GM19395 (cell line): ENCODE results near the gene ACSS1.
A peak's percentile ranks its signal among the peaks of the same experiment; 100 is the strongest.

Experiments
- ATAC-seq: cut with Tn5 transposase; IDR thresholded peaks from one replicate; pipeline ENCODE4 v1.9.1; 2021; ENCODE audit warnings: mild to moderate bottlenecking, moderate library complexity; ENCODE audit not compliant: unreplicated experiment

The ACSS1 gene

GRCh38 chr20:24996449-24997377 lies 61.2 kb downstream of the ACSS1 start:
- no peak for ATAC-seq

GRCh38 chr20:24995741-24996448 lies 62.0 kb downstream of the ACSS1 start:
- ATAC-seq: no peak

GRCh38 chr20:24994470-24995368 lies 63.2 kb downstream of the ACSS1 start:
- peak; percentile 38 for ATAC-seq

GRCh38 chr20:24994186-24994465 lies 63.8 kb downstream of the ACSS1 start:
- no peak for ATAC-seq

- no peak for ATAC-seq
These were observed 64.4 kb downstream of the ACSS1 start for GRCh38 chr20:24993337-24994185.

GRCh38 chr20:24992487-24993205 lies 65.3 kb downstream of the ACSS1 start, which contains the start of gene APMAP:
Gene APMAP, minus strand, starts transcription at chr20:24992751. Its CDS starts 63 bp downstream, at chr20:24992688.
- ATAC-seq: peak; percentile 95

- peak; percentile 38 for ATAC-seq
These were observed 65.9 kb downstream of the ACSS1 start for GRCh38 chr20:24991897-24992486.

GRCh38 chr20:24990810-24991252 lies 67.1 kb downstream of the ACSS1 start:
- no peak for ATAC-seq

- ATAC-seq: no peak
These were observed 68.8 kb downstream of the ACSS1 start for GRCh38 chr20:24989162-24989561.

- no peak for ATAC-seq
These were observed 69.8 kb downstream of the ACSS1 start for GRCh38 chr20:24987873-24988835.

- no peak for ATAC-seq
These were observed 70.7 kb downstream of the ACSS1 start for GRCh38 chr20:24987244-24987643.

- no peak for ATAC-seq
These were observed 71.4 kb downstream of the ACSS1 start for GRCh38 chr20:24986436-24987015.

GRCh38 chr20:24985802-24986201 lies 72.1 kb downstream of the ACSS1 start:
- no peak for ATAC-seq

GRCh38 chr20:24984961-24985640 lies 72.8 kb downstream of the ACSS1 start:
- no peak for ATAC-seq

- ATAC-seq: no peak
These were observed 74.0 kb downstream of the ACSS1 start for GRCh38 chr20:24983896-24984295.

- ATAC-seq: no peak
These were observed 76.1 kb downstream of the ACSS1 start for GRCh38 chr20:24981790-24982189.

- no peak for ATAC-seq
These were observed 76.7 kb downstream of the ACSS1 start for GRCh38 chr20:24981282-24981681.
